ENCODE measurements around the gene GAR1. TPM values are rescaled to one million over a fixed set of nuclear protein-coding genes. Genes with fewer than 3 reads are reported as not detected.

The GAR1 gene
- polyA plus RNA-seq, 1 donor (not counting 4 experiments of a cell fraction or from before 2014, with no cell fraction given): 31.9 TPM

DNA sequence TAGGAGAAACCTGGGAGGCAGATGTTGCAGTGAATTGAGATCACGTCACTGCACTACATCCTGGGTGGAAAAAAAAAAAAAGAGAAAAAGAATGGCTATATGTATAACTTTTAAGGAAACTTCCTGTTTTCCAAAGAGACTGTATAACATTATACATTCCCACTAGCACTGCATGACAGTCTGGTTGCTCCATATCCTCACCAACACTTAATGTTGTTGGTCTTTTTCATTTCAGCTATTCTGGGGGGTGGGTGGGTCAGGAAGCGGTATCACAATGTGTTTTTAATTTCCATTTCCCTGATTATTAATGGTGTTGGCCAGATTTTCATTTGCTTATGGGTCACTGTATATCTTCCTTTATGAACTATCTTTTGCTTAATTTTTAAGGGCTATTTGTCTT, 45.7 kb downstream of the GAR1 start:
- Histone ChIP-seq H3K9ac (ENCODE audit: control insufficient read depth, extremely low read depth, insufficient read depth, low read length) (no peak overlapping the region), H3K9me3 (ENCODE audit: control insufficient read depth, low read depth, low read length) (no peaks in the 10 kb centered on the region), H3K27ac (ENCODE audit: control insufficient read depth, insufficient read depth, low read length) (no peak overlapping the region), H3K4me3 (ENCODE audit: control insufficient read depth in 2 of 3, extremely low read depth in 1 of 3, insufficient read depth in 2 of 3, low read depth in 1 of 3, low read length in 3 of 3) (no peak overlapping the region), H3K79me2 (ENCODE audit: control insufficient read depth, insufficient read depth, low read length) (no peaks in the 10 kb centered on the region), H3K9me1 (ENCODE audit: control insufficient read depth, extremely low read depth, insufficient read depth, low read length) (no peaks in the 10 kb centered on the region), H3K36me3 (ENCODE audit: control insufficient read depth in 2 of 2, extremely low read depth in 1 of 2, insufficient read depth in 2 of 2, low read length in 2 of 2) (no peaks in the 10 kb centered on the region), H2AFZ (ENCODE audit: control insufficient read depth, low read length) (no peak overlapping the region), H3K4me2 (ENCODE audit: control insufficient read depth, extremely low read depth, insufficient read depth, low read depth, low read length) (no peak overlapping the region), H4K20me1 (ENCODE audit: control insufficient read depth, extremely low read depth, insufficient read depth, low read length) (no peaks in the 10 kb centered on the region), H3K4me1 (ENCODE audit: control insufficient read depth, extremely low read depth, insufficient read depth, low read length) (no peaks in the 10 kb centered on the region), H3K27me3 (ENCODE audit: control insufficient read depth, extremely low read depth, insufficient read depth, low read length) (no peaks in the 10 kb centered on the region)
- FAIRE-seq (no peak), DNase-seq (ENCODE audit: low read depth, low spot score) (no peak)
- dilution Hi-C loops (cut with MboI; ENCODE audit: extremely low pct_ligation_motif_present, low sequenced_read_pairs): no loop called here
- TF ChIP-seq, protein P1, sequence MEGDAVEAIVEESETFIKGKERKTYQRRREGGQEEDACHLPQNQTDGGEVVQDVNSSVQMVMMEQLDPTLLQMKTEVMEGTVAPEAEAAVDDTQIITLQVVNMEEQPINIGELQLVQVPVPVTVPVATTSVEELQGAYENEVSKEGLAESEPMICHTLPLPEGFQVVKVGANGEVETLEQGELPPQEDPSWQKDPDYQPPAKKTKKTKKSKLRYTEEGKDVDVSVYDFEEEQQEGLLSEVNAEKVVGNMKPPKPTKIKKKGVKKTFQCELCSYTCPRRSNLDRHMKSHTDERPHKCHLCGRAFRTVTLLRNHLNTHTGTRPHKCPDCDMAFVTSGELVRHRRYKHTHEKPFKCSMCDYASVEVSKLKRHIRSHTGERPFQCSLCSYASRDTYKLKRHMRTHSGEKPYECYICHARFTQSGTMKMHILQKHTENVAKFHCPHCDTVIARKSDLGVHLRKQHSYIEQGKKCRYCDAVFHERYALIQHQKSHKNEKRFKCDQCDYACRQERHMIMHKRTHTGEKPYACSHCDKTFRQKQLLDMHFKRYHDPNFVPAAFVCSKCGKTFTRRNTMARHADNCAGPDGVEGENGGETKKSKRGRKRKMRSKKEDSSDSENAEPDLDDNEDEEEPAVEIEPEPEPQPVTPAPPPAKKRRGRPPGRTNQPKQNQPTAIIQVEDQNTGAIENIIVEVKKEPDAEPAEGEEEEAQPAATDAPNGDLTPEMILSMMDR (optimal IDR thresholded peaks at IDR 0.05 in 1 of 3, IDR thresholded peaks at IDR 0.05 in 1 of 3, conservative IDR thresholded peaks at IDR 0.05 in 1 of 3; ENCODE audit: extremely low read depth in 1 of 3, insufficient read depth in 2 of 3, low read length in 3 of 3): no peak
- TF ChIP-seq EZH2 (IDR thresholded peaks at IDR 0.05; ENCODE audit: low read length): no peak

DNA sequence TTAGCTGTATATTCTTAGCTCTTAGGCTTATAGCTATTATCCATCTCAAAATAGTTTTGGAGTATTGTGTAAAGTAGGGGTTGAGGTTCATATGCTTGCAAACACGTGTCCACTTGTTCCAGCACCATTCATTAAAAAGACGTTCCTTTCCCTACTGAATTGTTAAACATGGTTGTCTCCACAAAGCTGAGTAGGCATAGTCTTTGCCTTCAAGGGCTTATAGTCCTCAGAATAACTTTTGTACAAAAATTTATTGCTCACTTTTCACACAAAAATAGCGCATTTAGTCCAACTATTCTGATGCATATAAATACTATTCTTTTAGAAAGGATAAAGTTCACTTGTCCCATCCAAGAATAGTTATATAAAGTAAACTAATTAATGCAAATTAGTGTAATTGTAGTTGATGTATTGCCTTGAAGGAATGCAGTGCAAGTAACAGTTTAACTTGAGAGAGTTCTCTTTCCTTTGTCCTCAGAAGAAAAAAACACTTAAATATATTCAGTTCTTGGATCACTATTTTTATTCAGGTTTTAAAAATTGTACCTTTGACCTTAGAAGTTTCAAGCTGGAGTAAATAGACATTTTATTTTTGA, 46.5 kb downstream of the GAR1 start:
- DNase-seq (ENCODE audit: low read depth, low spot score) (no peak), FAIRE-seq (no peak)
- dilution Hi-C loops (cut with MboI; ENCODE audit: extremely low pct_ligation_motif_present, low sequenced_read_pairs): no loop called here
- Histone ChIP-seq H3K4me2 (ENCODE audit: control insufficient read depth, extremely low read depth, insufficient read depth, low read depth, low read length) (no peak overlapping the region), H2AFZ (ENCODE audit: control insufficient read depth, low read length) (no peak overlapping the region), H4K20me1 (ENCODE audit: control insufficient read depth, extremely low read depth, insufficient read depth, low read length) (no peaks in the 10 kb centered on the region), H3K9me3 (ENCODE audit: control insufficient read depth, low read depth, low read length) (no peaks in the 10 kb centered on the region), H3K4me3 (ENCODE audit: control insufficient read depth in 2 of 3, extremely low read depth in 1 of 3, insufficient read depth in 2 of 3, low read depth in 1 of 3, low read length in 3 of 3) (no peak overlapping the region), H3K4me1 (ENCODE audit: control insufficient read depth, extremely low read depth, insufficient read depth, low read length) (no peaks in the 10 kb centered on the region), H3K9me1 (ENCODE audit: control insufficient read depth, extremely low read depth, insufficient read depth, low read length) (no peaks in the 10 kb centered on the region), H3K79me2 (ENCODE audit: control insufficient read depth, insufficient read depth, low read length) (no peaks in the 10 kb centered on the region), H3K36me3 (ENCODE audit: control insufficient read depth in 2 of 2, extremely low read depth in 1 of 2, insufficient read depth in 2 of 2, low read length in 2 of 2) (no peaks in the 10 kb centered on the region), H3K9ac (ENCODE audit: control insufficient read depth, extremely low read depth, insufficient read depth, low read length) (no peak overlapping the region), H3K27me3 (ENCODE audit: control insufficient read depth, extremely low read depth, insufficient read depth, low read length) (no peaks in the 10 kb centered on the region), H3K27ac (ENCODE audit: control insufficient read depth, insufficient read depth, low read length) (no peak overlapping the region)
- no peak for TF ChIP-seq EZH2 (IDR thresholded peaks at IDR 0.05; ENCODE audit: low read length)
- TF ChIP-seq, protein P1 (optimal IDR thresholded peaks at IDR 0.05 in 1 of 3, IDR thresholded peaks at IDR 0.05 in 1 of 3, conservative IDR thresholded peaks at IDR 0.05 in 1 of 3; ENCODE audit: extremely low read depth in 1 of 3, insufficient read depth in 2 of 3, low read length in 3 of 3): no peak
